Stimulated activated naive CD8-positive, alpha-beta T cell treated with anti-CD3 and anti-CD28 coated beads, Interleukin-15, Interleukin-2, amounts not matched to agents 100 ng/mL and 50 ng/mL, for 24 hours (primary cell): Measurements from ENCODE around the gene MPO.

Source experiments
- H3K27ac Mint-ChIP-seq: one replicate; pipeline ENCODE4 v1.8.0; 2021; ENCODE audit warnings: mild to moderate bottlenecking, mixed read lengths
- H3K27me3 Mint-ChIP-seq: one replicate; pipeline ENCODE4 v1.8.0; 2021; ENCODE audit warnings: mixed read lengths
- H3K36me3 Mint-ChIP-seq: one replicate; pipeline ENCODE4 v1.8.0; 2021; ENCODE audit warnings: low read depth, mixed read lengths
- H3K4me1 Mint-ChIP-seq: one replicate; pipeline ENCODE4 v1.8.0; 2021; ENCODE audit warnings: low read depth, mixed read lengths
- H3K4me3 Mint-ChIP-seq: one replicate; pipeline ENCODE4 v1.8.0; 2021; ENCODE audit warnings: mild to moderate bottlenecking, mixed read lengths
- H3K9me3 Mint-ChIP-seq: one replicate; pipeline ENCODE4 v1.8.0; 2021; ENCODE audit warnings: mixed read lengths

MPO gene

GRCh38 chr17:58313815-58314705, 33.3 kb upstream of the MPO start:
- H3K27ac Mint-ChIP-seq = peak overlapping the region; percentile 41
- peaks cover 20% of the 10 kb centered on the region for H3K4me1 Mint-ChIP-seq
- H3K4me3 Mint-ChIP-seq = no peak overlapping the region
- H3K36me3 Mint-ChIP-seq = no peaks in the 10 kb centered on the region
- no peaks in the 10 kb centered on the region for H3K9me3 Mint-ChIP-seq
- H3K27me3 Mint-ChIP-seq = no peaks in the 10 kb centered on the region

DNA sequence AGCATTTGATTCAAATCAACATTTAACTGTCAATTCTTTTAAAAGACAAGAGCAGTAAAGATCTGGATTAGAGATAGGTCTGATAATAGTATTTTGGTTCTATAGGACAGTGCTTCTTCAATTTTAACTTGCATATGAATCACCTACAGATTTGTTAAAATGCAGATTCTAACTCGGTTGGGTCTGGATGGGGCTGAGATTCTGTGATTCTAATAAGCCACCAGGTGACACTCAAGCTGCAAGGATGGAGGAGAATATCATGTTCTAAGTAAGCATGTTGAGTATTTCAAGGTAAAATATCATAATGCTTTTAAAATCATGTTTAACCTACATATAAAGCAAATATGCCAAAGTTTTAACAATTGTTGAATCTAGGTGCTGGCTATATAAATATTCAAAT, 32.1 kb upstream of the MPO start:
- Mint-ChIP-seq H3K9me3 (no peaks in the 10 kb centered on the region), H3K4me3 (no peak overlapping the region)

DNA sequence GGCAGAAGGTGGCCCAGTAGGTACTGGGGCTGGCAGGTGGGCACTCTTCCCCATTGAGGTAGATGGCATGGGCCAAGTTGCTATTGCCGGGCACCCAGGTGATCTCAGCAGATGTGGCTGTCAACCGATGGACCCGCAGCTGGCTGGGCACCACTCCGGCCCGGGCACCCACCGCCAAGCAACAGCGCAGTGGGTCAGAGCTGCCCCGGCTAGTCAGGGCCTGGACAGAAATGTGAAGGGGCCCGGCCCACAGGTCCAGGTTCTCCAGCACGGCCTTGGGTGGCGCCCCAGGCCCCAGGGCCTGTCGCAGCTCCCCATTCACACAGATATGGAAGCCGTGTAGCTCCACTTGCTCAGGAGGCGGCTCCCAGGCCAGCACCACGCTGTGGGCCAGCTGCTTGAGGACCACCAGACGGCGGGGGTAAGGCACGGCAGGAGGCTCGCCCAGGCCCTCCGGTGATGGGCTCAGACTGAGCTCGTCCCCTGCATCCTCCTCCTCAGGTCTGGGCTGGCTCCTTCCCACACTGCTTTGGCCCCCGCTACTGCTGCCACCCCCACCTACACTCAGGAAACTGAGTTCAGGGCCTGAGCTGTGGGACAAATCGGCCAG, 31.4 kb upstream of the MPO start:
- Mint-ChIP-seq H3K27me3 (no peaks in the 10 kb centered on the region), H3K4me1 (peaks cover 4% of the 10 kb centered on the region), H3K27ac (no peak overlapping the region), H3K9me3 (no peaks in the 10 kb centered on the region), H3K4me3 (no peak overlapping the region), H3K36me3 (no peaks in the 10 kb centered on the region)

More for the DNA sequence above, 32.1 kb upstream of the MPO start:
- H3K36me3 Mint-ChIP-seq = no peaks in the 10 kb centered on the region
- no peak overlapping the region for H3K27ac Mint-ChIP-seq
- peaks cover 11% of the 10 kb centered on the region for H3K4me1 Mint-ChIP-seq
- H3K27me3 Mint-ChIP-seq = no peaks in the 10 kb centered on the region

GRCh38 chr17:58311429-58311894, 30.7 kb upstream of the MPO start:
- Mint-ChIP-seq H3K27me3 (no peaks in the 10 kb centered on the region), H3K4me1 (no peaks in the 10 kb centered on the region), H3K36me3 (no peaks in the 10 kb centered on the region), H3K4me3 (no peak overlapping the region), H3K27ac (no peak overlapping the region), H3K9me3 (no peaks in the 10 kb centered on the region)

- H3K27me3 Mint-ChIP-seq = no peaks in the 10 kb centered on the region
- H3K27ac Mint-ChIP-seq = no peak overlapping the region
- H3K4me1 Mint-ChIP-seq = no peaks in the 10 kb centered on the region
- no peaks in the 10 kb centered on the region for H3K36me3 Mint-ChIP-seq
- H3K9me3 Mint-ChIP-seq = no peaks in the 10 kb centered on the region
- H3K4me3 Mint-ChIP-seq = no peak overlapping the region
Measured at GRCh38 chr17:58310511-58311428, 30.0 kb upstream of the MPO start.

DNA sequence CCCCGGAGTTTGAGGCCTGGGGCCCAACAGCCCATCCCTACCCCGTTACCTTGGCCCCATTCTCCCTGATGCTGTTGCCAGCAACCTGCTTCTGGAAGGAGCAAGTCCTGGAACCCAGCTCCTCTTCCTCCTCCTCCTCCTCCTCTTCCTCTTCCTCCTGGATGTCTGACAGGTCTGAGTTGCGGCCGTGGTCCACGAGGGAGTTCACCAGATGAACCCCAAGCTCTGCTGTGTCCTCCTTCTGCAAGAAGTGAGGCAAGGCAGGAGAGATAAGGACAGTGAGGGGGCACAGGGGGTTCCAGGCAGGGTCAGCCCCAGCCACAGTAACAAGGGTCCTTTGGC, 29.2 kb upstream of the MPO start:
- Mint-ChIP-seq H3K9me3 (no peaks in the 10 kb centered on the region), H3K4me1 (no peaks in the 10 kb centered on the region), H3K27ac (no peak overlapping the region), H3K27me3 (no peaks in the 10 kb centered on the region), H3K36me3 (no peaks in the 10 kb centered on the region), H3K4me3 (no peak overlapping the region)

DNA sequence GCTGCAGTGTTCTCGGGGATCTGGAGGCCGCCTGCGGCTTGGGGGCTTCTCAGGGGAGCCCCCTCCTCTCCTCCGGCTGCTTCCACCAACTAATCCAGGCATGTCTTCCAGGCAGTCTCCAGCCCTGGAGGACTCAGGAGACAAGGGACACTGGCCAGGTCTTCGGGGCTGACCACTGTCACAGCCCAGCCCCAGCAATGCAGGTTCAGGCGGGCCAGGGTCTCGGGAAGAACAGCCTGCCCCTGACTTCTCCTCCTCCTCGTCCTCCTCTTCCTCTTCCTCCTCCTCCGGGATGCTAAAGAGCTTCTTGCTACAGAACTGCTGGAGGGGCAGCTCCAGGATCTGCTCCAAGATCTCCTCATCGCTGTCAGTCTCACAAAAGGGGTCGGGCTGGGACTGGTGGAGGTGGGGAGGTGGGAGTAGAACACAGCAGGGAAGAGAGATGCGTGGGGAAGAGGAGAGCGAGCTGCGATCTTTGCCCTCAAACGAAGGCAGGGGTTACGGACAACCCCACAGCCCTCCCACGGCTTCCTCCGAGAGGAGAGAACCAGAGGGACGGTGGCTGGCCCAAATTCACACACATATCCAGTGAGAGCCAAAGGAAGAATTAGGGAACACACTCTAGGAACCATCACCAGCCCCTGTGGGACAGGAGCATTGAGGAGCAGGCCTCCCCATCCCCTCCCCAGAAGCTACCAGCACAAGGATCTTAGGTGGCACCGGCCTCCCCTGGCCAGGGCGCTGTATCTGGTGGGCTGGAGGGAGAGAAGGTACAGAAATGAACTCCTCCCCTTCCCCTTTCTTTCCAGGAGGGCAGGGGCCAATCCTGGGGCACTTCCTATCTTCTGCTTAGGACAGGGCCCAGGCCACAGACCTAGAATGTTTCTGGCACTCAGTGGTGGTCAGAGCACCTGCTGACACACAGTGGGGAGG, 28.5 kb upstream of the MPO start:
- Mint-ChIP-seq H3K27me3 (no peaks in the 10 kb centered on the region), H3K9me3 (no peaks in the 10 kb centered on the region), H3K4me1 (peaks cover 2% of the 10 kb centered on the region), H3K36me3 (peaks cover 2% of the 10 kb centered on the region), H3K27ac (no peak overlapping the region), H3K4me3 (no peak overlapping the region)

GRCh38 chr17:58308173-58308984, 27.6 kb upstream of the MPO start:
- Mint-ChIP-seq H3K36me3 (peaks cover 4% of the 10 kb centered on the region), H3K9me3 (no peaks in the 10 kb centered on the region), H3K27ac (no peak overlapping the region), H3K4me1 (peaks cover 7% of the 10 kb centered on the region), H3K27me3 (no peaks in the 10 kb centered on the region), H3K4me3 (no peak overlapping the region)

- Mint-ChIP-seq H3K4me1 (peaks cover 7% of the 10 kb centered on the region), H3K36me3 (peaks cover 4% of the 10 kb centered on the region), H3K4me3 (no peak overlapping the region), H3K27me3 (no peaks in the 10 kb centered on the region), H3K27ac (no peak overlapping the region), H3K9me3 (no peaks in the 10 kb centered on the region)
Measured at GRCh38 chr17:58307468-58308172, 26.9 kb upstream of the MPO start.

GRCh38 chr17:58306131-58306951, 25.6 kb upstream of the MPO start:
- H3K4me1 Mint-ChIP-seq = peaks cover 7% of the 10 kb centered on the region
- peaks cover 4% of the 10 kb centered on the region for H3K36me3 Mint-ChIP-seq
- H3K4me3 Mint-ChIP-seq = no peak overlapping the region
- no peaks in the 10 kb centered on the region for H3K9me3 Mint-ChIP-seq
- H3K27me3 Mint-ChIP-seq = no peaks in the 10 kb centered on the region
- no peak overlapping the region for H3K27ac Mint-ChIP-seq

- Mint-ChIP-seq H3K27ac (no peak overlapping the region), H3K4me1 (peaks cover 7% of the 10 kb centered on the region), H3K27me3 (no peaks in the 10 kb centered on the region), H3K9me3 (no peaks in the 10 kb centered on the region), H3K36me3 (peaks cover 4% of the 10 kb centered on the region), H3K4me3 (no peak overlapping the region)
Measured at GRCh38 chr17:58305626-58306025, 24.9 kb upstream of the MPO start.

GRCh38 chr17:58304750-58305486, 24.2 kb upstream of the MPO start:
- no peaks in the 10 kb centered on the region for H3K27me3 Mint-ChIP-seq
- no peak overlapping the region for H3K27ac Mint-ChIP-seq
- peaks cover 4% of the 10 kb centered on the region for H3K36me3 Mint-ChIP-seq
- no peak overlapping the region for H3K4me3 Mint-ChIP-seq
- no peaks in the 10 kb centered on the region for H3K9me3 Mint-ChIP-seq
- peaks cover 7% of the 10 kb centered on the region for H3K4me1 Mint-ChIP-seq
